ACC112 (cell line): ENCODE results near the gene SLC26A1.

Source experiments
- H2AFZ ChIP-seq: fragments of 200-600 bp; sonication (generic); one replicate; pipeline ENCODE4 v1.6.0; 2017; ENCODE audit warnings: antibody characterized with exemption, low read length; ENCODE audit not compliant: unreplicated experiment
- H3K27ac ChIP-seq: fragments of 200-600 bp; sonication (generic); 2 replicates; pipeline ENCODE4 v1.5.1; 2014; ENCODE audit warnings: low read depth, mild to moderate bottlenecking, antibody characterized with exemption, low read length, moderate library complexity
- H3K27me3 ChIP-seq: fragments of 200-600 bp; sonication (generic); 2 replicates; pipeline ENCODE4 v1.6.1; 2014; ENCODE audit warnings: mild to moderate bottlenecking, antibody characterized with exemption, low read length, moderate library complexity, mixed read lengths; ENCODE audit not compliant: insufficient read depth
- H3K36me3 ChIP-seq: fragments of 200-600 bp; sonication (generic); 2 replicates; pipeline ENCODE4 v1.6.1; 2016; ENCODE audit warnings: mild to moderate bottlenecking, antibody characterized with exemption, low read length, moderate library complexity, mixed read lengths; ENCODE audit not compliant: insufficient read depth
- H3K4me1 ChIP-seq: fragments of 200-600 bp; sonication (generic); one replicate; pipeline ENCODE4 v1.6.1; 2016; ENCODE audit warnings: low read length, mixed read lengths; ENCODE audit not compliant: insufficient read depth, unreplicated experiment, control insufficient read depth
- H3K4me3 ChIP-seq: fragments of 200-600 bp; sonication (generic); 2 replicates; pipeline ENCODE4 v1.5.1; 2014; ENCODE audit warnings: mild to moderate bottlenecking, low read depth, low read length
- H3K79me2 ChIP-seq: fragments of 200-600 bp; sonication (generic); one replicate; pipeline ENCODE4 v1.6.0; 2016; ENCODE audit warnings: low read length; ENCODE audit not compliant: control insufficient read depth, unreplicated experiment, insufficient read depth

SLC26A1 gene

DNA sequence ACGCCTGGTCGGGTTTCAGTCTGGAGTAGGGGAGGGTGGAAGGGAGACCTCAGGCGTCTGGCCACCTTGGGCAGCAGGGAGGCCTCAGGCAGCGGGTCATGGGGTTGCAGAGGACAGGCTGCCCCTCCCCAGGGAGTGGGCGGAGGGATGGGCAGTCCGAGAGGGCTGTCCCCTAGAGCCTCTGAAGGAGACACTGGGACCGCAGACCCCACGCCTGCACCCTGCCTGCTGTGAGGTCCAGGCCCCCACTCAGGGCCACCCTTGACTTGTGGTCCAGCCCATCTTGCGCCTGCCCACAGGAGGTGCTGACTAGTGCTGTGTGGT lies 34.7 kb upstream of the SLC26A1 start:
- H2AFZ ChIP-seq, result no peak overlapping the region
- H3K79me2 ChIP-seq, result no peaks in the 10 kb centered on the region
- H3K4me1 ChIP-seq, result no peaks in the 10 kb centered on the region
- H3K4me3 ChIP-seq, result no peak overlapping the region
- no peaks in the 10 kb centered on the region for H3K27me3 ChIP-seq
- peaks cover 8% of the 10 kb centered on the region; the same call in 1 of the 2 replicates for H3K36me3 ChIP-seq
- H3K27ac ChIP-seq, result no peak overlapping the region

DNA sequence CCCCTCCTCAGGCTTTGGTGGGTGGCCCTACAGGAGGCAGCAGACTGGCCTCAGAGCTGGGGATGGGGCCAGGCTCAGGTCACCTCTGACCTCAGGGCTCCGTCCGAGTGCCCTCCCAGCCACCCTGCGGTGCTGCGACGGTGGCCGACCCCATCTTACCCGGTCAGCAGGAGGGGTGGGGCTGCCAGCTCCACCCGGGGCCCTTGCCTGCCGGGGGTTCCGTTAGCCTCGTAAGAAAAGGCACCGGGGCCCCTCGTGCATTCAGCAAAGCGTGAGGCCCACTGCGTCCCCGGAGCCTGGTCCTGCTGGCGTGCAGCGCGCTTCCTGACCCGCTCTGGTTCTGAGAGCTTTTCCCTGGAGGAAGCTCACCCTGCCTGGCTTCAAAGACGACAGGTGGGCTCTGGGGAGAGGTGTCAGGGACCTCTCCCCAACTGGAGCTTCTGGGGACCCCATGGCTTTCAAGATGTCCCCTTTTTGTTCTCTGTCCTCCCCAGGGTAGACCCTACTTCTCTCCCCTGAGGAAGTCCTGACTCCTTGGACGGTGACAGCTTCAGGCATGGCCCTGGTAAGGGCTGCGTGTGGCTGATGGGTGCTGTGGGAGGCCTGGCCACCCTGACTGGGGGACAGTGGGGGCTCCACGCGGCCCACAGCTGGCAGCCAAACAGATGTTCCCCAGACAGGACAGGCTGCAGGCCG lies 34.2 kb upstream of the SLC26A1 start:
- Histone ChIP-seq H3K4me1 (no peaks in the 10 kb centered on the region), H3K79me2 (no peaks in the 10 kb centered on the region), H3K27ac (no peak overlapping the region), H3K27me3 (no peaks in the 10 kb centered on the region), H3K36me3 (peaks cover 8% of the 10 kb centered on the region; the same call in 1 of the 2 replicates), H2AFZ (no peak overlapping the region), H3K4me3 (no peak overlapping the region)

DNA sequence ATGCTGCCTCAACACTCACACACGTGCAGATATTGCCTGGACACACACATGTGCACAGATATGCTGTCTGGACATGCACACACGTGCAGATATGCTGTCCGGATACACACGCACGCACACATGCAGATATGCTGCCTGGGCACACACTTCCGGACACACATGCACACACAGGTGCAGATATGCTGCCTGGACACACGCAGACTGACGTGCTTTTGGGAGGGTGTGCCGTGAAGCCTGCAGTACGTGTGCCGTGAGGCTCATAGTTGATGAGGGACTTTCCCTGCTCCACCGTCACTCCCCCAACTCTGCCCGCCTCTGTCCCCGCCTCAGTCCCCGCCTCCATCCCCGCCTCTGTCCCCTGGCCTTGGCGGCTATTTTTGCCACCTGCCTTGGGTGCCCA lies 32.9 kb upstream of the SLC26A1 start:
- H3K27me3 ChIP-seq, result no peaks in the 10 kb centered on the region
- H3K36me3 ChIP-seq, result peaks cover 8% of the 10 kb centered on the region; the same call in 1 of the 2 replicates
- no peaks in the 10 kb centered on the region for H3K79me2 ChIP-seq
- no peaks in the 10 kb centered on the region for H3K4me1 ChIP-seq
- H3K27ac ChIP-seq, result no peak overlapping the region
- no peak overlapping the region for H3K4me3 ChIP-seq
- H2AFZ ChIP-seq, result no peak overlapping the region

DNA sequence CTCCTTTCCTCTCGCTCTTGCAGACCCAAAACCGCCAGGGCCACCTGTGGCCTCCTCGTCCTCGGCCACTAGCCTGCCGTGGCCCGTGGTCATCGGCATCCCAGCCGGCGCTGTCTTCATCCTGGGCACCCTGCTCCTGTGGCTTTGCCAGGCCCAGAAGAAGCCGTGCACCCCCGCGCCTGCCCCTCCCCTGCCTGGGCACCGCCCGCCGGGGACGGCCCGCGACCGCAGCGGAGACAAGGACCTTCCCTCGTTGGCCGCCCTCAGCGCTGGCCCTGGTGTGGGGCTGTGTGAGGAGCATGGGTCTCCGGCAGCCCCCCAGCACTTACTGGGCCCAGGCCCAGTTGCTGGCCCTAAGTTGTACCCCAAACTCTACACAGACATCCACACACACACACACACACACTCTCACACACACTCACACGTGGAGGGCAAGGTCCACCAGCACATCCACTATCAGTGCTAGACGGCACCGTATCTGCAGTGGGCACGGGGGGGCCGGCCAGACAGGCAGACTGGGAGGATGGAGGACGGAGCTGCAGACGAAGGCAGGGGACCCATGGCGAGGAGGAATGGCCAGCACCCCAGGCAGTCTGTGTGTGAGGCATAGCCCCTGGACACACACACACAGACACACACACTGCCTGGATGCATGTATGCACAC lies 31.8 kb upstream of the SLC26A1 start:
- Histone ChIP-seq H3K36me3 (peaks cover 8% of the 10 kb centered on the region; the same call in 1 of the 2 replicates), H3K27me3 (no peaks in the 10 kb centered on the region), H2AFZ (no peak overlapping the region), H3K4me3 (no peak overlapping the region), H3K27ac (no peak overlapping the region), H3K4me1 (no peaks in the 10 kb centered on the region), H3K79me2 (no peaks in the 10 kb centered on the region)

DNA sequence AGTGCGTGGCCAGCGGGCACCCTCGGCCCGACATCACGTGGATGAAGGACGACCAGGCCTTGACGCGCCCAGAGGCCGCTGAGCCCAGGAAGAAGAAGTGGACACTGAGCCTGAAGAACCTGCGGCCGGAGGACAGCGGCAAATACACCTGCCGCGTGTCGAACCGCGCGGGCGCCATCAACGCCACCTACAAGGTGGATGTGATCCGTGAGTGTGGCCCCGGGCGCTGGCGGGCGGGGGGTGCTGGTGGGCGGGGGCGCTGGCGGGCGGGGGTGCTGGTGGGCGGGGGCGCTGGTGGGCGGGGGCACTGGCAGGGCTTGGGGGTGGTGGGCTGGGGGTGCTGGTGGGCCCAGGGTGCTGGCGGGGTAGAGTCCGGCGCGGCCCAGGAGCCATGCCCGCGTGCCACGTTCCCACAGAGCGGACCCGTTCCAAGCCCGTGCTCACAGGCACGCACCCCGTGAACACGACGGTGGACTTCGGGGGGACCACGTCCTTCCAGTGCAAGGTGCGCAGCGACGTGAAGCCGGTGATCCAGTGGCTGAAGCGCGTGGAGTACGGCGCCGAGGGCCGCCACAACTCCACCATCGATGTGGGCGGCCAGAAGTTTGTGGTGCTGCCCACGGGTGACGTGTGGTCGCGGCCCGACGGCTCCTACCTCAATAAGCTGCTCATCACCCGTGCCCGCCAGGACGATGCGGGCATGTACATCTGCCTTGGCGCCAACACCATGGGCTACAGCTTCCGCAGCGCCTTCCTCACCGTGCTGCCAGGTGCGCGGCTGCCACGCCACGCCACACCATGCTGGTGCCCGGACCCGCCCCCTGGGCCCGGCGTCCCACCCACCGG lies 30.9 kb upstream of the SLC26A1 start:
- no peak overlapping the region for H2AFZ ChIP-seq
- no peak overlapping the region for H3K4me3 ChIP-seq
- H3K36me3 ChIP-seq, result peaks cover 8% of the 10 kb centered on the region; the same call in 1 of the 2 replicates
- no peaks in the 10 kb centered on the region for H3K4me1 ChIP-seq
- H3K79me2 ChIP-seq, result no peaks in the 10 kb centered on the region
- no peak overlapping the region for H3K27ac ChIP-seq
- H3K27me3 ChIP-seq, result no peaks in the 10 kb centered on the region

DNA sequence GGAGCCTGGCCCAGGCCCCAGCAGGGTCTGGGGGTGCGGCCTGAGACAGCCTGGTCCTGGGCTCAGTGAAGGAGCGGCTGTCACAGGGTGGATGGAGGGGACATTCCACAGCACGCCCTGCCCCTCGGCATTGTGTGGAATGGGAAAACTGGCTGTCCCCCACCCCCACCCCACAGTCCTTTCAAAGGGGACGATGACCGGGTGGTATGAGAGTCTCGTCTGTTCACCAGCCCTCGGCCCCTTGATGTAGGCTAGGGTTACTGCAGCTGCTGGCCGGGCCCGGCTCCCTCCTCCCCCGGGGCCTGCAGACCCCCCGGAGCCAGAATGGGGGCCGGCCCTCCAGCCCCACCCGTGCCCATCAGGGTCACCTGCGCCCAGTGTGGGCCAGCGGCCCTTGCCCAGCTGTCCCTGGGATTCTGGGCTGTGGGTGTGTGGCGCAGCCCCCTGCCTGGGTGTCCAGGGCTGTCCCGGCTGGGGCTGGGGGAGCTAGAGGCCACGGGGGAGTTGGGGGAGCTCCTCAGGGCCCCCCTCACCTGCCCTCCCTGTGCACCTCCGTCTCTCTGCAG lies 30.0 kb upstream of the SLC26A1 start:
- Histone ChIP-seq H3K27ac (no peak overlapping the region), H3K79me2 (no peaks in the 10 kb centered on the region), H3K4me1 (no peaks in the 10 kb centered on the region), H3K27me3 (no peaks in the 10 kb centered on the region), H3K36me3 (peaks cover 8% of the 10 kb centered on the region; the same call in 1 of the 2 replicates), H3K4me3 (no peak overlapping the region), H2AFZ (no peak overlapping the region)

DNA sequence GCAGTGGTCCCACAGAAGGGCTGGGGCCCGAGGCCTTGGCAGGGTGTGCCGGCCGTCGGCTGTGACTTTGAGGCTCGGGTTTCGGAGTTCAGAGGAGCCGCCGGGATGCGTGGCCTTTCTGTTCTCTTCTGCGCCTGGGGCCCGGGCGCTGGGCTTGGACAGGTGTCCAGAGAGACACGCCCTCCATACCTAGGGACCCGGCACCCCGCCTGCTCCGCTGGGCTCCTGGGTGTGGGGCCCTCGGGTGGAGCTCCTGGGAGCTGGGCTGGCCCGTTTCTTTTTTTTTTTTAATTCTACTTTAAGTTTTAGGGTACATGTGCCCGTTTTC lies 29.5 kb upstream of the SLC26A1 start:
- Histone ChIP-seq H3K36me3 (peaks cover 8% of the 10 kb centered on the region; the same call in 1 of the 2 replicates), H3K27me3 (no peaks in the 10 kb centered on the region), H3K27ac (no peak overlapping the region)

DNA sequence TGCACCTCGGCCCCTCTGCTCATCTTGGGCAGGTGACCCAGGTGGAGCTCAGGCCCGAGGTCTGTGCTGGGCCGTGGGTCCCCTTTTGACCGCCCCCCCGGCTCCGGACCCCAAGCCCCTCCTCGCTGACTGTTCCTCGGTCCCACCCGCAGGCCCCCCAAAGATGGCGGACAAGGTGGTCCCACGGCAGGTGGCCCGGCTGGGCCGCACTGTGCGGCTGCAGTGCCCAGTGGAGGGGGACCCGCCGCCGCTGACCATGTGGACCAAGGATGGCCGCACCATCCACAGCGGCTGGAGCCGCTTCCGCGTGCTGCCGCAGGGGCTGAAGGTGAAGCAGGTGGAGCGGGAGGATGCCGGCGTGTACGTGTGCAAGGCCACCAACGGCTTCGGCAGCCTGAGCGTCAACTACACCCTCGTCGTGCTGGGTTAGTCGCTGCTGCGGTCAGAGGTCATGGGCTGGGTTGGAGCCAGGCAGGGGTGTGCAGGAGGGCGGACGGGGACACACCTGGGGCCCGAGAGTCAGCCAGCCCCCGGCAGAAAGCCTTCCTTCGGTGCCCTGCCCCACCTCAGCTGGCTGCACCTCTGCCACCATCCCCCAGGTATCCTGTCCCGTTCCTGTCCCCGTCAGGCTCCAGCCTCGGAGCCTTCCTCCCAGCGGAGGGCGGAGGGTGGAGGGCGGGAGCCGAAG lies 29.0 kb upstream of the SLC26A1 start:
- Histone ChIP-seq H3K27ac (no peak overlapping the region), H3K4me3 (no peak overlapping the region), H3K4me1 (no peaks in the 10 kb centered on the region)

More for the DNA sequence above, 29.5 kb upstream of the SLC26A1 start:
- Histone ChIP-seq H3K79me2 (no peaks in the 10 kb centered on the region), H3K4me3 (no peak overlapping the region), H2AFZ (no peak overlapping the region), H3K4me1 (no peaks in the 10 kb centered on the region)

DNA sequence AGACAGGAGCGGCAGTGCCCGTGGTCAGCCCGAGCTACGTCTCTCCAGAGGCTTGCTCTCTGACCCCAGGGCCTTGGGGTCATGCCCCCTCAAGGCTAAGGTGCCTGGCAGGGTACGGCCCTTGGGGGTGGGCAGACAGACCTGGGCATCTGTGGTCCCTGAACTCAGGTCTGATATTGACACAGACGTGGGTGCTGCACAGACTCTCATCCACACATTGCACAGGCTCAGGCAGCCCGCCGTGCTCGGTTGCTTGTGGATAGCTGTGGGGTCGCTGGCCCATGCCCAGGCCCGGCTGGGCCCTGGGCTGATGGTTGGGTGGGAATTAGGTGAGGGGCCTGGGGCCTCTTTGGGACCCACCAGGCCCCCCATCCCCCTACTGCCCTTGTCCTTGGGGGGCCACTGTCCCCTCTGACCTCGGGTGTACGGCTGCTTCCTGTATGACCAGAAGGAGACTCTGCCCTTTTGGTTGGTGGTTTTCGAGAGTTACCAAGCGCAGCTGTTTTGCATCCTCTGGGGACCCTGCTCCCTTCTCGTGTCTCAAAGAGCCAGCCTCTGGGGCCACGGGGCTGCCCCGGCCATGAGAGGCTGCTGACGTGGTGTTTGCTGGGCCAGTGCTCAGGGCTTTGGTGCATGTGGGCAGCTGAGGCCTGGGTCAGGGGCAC lies 28.3 kb upstream of the SLC26A1 start:
- H2AFZ ChIP-seq, result no peak overlapping the region
- H3K27me3 ChIP-seq, result no peaks in the 10 kb centered on the region
- no peaks in the 10 kb centered on the region for H3K79me2 ChIP-seq
- H3K4me1 ChIP-seq, result no peaks in the 10 kb centered on the region
- no peak overlapping the region for H3K27ac ChIP-seq
- H3K4me3 ChIP-seq, result no peak overlapping the region
- H3K36me3 ChIP-seq, result peaks cover 8% of the 10 kb centered on the region; the same call in 1 of the 2 replicates

More for the DNA sequence above, 29.0 kb upstream of the SLC26A1 start:
- H3K27me3 ChIP-seq, result no peaks in the 10 kb centered on the region
- H3K36me3 ChIP-seq, result peaks cover 8% of the 10 kb centered on the region; the same call in 1 of the 2 replicates
- no peak overlapping the region for H2AFZ ChIP-seq
- no peaks in the 10 kb centered on the region for H3K79me2 ChIP-seq
